Gastrocnemius medialis (tissue), 4 donors: ENCODE data around the gene OR52E1.
"Not testable (repeated sequence)": the region's sequence is repeated elsewhere in the genome, so short reads cannot be mapped to it uniquely, and the experiment has no call there.

Source experiments
- POLR2A ChIP-seq, 2 donors: fragments of 450-650 bp; IDR thresholded peaks; one replicate each; pipeline ENCODE4 v1.6.1; 2017; ENCODE audit warnings: antibody characterized with exemption in 2 of 2, mild to moderate bottlenecking in 2 of 2, moderate library complexity in 2 of 2
- TF ChIP-seq, protein P1 (sequence below), 5 experiments: fragments of 450-650 bp in 3 of 5; fragments of 200-600 bp in 2 of 5; sonication (generic) in 2 of 5; IDR thresholded peaks in 4 of 5; conservative IDR thresholded peaks in 1 of 5; 1 replicate in 4 of 5; 2 replicates in 1 of 5; pipeline ENCODE4 v1.5.1; 2016 to 2019; ENCODE audit warnings: antibody characterized with exemption in 5 of 5, mild to moderate bottlenecking in 3 of 5, moderate library complexity in 3 of 5

- TF ChIP-seq, protein P1, sequence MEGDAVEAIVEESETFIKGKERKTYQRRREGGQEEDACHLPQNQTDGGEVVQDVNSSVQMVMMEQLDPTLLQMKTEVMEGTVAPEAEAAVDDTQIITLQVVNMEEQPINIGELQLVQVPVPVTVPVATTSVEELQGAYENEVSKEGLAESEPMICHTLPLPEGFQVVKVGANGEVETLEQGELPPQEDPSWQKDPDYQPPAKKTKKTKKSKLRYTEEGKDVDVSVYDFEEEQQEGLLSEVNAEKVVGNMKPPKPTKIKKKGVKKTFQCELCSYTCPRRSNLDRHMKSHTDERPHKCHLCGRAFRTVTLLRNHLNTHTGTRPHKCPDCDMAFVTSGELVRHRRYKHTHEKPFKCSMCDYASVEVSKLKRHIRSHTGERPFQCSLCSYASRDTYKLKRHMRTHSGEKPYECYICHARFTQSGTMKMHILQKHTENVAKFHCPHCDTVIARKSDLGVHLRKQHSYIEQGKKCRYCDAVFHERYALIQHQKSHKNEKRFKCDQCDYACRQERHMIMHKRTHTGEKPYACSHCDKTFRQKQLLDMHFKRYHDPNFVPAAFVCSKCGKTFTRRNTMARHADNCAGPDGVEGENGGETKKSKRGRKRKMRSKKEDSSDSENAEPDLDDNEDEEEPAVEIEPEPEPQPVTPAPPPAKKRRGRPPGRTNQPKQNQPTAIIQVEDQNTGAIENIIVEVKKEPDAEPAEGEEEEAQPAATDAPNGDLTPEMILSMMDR (IDR thresholded peaks at IDR 0.05 in 4 of 5, conservative IDR thresholded peaks at IDR 0.05 in 1 of 5), result not testable (repeated sequence)
- not testable (repeated sequence) for TF ChIP-seq POLR2A (IDR thresholded peaks at IDR 0.05)
Measured at GRCh38 chr11:5058679-5059078, 10.7 kb upstream of the OR52E1 start.
